Colon (tissue), 2 donors: Measurements from ENCODE around the gene RHOV.

Experiments
- FAIRE-seq: peaks from 2 replicates; lab custom pipeline; 2012; peaks lifted over from hg19 to GRCh38; lab: Jason Lieb, UNC
- donor health status: control.
- donor health status: control.

RHOV gene

DNA sequence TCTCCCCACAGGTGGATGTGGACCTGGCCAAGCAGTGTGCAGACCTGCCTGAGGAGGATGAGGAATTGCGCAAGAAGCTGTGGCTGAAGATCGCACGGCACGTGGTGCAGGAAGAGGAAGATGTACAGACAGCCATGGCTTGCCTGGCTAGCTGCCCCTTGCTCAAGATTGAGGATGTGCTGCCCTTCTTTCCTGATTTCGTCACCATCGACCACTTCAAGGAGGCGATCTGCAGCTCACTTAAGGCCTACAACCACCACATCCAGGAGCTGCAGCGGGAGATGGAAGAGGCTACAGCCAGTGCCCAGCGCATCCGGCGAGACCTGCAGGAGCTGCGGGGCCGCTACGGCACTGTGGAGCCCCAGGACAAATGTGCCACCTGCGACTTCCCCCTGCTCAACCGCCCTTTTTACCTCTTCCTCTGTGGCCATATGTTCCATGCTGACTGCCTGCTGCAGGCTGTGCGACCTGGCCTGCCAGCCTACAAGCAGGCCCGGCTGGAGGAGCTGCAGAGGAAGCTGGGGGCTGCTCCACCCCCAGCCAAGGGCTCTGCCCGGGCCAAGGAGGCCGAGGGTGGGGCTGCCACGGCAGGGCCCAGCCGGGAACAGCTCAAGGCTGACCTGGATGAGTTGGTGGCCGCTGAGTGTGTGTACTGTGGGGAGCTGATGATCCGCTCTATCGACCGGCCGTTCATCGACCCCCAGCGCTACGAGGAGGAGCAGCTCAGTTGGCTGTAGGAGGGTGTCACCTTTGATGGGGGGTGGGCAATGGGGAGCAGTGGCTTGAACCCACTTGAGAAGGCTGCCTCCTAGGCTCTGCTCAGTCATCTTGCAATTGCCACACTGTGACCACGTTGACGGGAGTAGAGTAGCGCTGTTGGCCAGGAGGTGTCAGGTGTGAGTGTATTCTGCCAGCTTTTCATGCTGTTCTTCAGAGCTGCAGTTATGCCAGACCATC, 28.8 kb upstream of the RHOV start:
- FAIRE-seq = no peak

DNA sequence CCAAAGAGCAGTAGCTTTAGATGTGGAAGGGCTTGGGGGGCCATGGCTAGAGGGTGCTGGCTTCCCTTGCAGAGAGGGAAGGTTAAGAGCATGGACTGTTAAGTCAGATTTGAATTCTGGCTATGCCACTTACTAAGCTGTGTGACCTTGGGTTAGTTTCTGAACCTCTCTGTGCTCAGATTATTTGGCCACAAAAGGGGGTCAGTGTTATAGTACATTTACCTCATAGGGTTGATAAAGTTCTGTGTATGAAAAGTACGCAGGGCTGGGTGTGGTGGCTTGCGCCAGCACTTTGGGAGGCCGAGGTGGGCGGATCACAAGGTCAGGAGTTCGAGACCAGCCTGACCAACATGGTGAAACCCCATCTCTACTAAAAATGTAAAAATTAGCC, 27.0 kb upstream of the RHOV start:
- FAIRE-seq = no peak

DNA sequence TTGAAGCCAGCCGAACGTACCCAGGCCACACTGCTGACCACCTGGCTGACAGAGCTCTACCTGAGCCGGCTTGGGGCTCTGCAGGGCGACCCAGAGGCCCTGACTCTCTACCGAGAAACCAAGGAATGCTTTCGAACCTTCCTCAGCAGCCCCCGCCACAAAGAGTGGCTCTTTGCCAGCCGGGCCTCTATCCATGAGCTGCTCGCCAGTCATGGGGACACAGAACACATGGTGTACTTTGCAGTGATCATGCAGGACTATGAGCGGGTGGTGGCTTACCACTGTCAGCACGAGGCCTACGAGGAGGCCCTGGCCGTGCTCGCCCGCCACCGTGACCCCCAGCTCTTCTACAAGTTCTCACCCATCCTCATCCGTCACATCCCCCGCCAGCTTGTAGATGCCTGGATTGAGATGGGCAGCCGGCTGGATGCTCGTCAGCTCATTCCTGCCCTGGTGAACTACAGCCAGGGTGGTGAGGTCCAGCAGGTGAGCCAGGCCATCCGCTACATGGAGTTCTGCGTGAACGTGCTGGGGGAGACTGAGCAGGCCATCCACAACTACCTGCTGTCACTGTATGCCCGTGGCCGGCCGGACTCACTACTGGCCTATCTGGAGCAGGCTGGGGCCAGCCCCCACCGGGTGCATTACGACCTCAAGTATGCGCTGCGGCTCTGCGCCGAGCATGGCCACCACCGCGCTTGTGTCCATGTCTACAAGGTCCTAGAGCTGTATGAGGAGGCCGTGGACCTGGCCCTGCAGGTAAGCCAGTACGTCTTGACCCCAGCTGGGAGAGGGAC, 26.4 kb upstream of the RHOV start:
- FAIRE-seq = no peak

DNA sequence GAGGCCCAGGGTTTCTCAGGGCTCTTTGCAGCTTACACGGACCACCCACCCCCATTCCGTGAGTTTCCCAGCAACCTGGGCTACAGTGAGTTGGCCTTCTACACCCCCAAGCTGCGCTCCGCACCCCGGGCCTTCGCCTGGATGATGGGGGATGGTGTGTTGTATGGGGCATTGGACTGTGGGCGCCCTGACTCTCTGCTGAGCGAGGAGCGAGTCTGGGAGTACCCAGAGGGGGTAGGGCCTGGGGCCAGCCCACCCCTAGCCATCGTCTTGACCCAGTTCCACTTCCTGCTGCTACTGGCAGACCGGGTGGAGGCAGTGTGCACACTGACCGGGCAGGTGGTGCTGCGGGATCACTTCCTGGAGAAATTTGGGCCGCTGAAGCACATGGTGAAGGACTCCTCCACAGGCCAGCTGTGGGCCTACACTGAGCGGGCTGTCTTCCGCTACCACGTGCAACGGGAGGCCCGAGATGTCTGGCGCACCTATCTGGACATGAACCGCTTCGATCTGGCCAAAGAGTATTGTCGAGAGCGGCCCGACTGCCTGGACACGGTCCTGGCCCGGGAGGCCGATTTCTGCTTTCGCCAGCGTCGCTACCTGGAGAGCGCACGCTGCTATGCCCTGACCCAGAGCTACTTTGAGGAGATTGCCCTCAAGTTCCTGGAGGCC, 25.6 kb upstream of the RHOV start:
- no peak for FAIRE-seq

DNA sequence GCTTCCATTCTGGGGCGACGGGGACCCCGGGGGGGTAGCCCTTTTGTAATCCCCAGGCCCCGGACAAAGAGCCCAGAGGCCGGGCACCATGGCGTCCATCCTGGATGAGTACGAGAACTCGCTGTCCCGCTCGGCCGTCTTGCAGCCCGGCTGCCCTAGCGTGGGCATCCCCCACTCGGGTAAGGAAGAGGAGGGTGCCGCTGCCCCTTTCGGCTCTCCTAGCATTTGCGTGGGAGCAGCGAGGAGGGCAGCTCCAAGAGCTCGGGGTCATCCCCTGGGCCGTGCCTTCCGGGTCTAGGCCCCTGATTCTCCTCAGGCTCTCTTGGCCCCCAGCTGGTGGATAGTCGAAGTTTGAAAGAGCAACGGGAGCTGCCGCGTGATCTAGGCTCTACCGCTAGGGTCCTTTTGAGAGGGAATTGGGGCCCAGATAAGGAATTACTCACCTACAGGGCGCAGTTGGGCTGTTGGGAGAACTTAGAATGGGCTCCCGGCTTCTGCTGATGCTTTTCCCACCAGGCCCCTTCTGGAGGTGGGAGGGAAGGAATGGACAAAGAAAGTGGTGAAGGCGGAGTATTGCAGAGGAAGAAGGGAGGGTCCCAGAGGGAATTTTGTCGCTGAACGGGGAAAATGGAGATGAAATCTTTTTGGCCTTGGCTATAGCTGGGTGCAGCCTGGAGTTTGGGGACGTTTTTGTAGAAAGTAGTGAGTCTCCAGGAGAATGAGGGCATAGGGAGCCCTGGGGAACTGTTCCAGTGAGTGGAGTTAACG, 20.8 kb upstream of the RHOV start:
- no peak for FAIRE-seq

DNA sequence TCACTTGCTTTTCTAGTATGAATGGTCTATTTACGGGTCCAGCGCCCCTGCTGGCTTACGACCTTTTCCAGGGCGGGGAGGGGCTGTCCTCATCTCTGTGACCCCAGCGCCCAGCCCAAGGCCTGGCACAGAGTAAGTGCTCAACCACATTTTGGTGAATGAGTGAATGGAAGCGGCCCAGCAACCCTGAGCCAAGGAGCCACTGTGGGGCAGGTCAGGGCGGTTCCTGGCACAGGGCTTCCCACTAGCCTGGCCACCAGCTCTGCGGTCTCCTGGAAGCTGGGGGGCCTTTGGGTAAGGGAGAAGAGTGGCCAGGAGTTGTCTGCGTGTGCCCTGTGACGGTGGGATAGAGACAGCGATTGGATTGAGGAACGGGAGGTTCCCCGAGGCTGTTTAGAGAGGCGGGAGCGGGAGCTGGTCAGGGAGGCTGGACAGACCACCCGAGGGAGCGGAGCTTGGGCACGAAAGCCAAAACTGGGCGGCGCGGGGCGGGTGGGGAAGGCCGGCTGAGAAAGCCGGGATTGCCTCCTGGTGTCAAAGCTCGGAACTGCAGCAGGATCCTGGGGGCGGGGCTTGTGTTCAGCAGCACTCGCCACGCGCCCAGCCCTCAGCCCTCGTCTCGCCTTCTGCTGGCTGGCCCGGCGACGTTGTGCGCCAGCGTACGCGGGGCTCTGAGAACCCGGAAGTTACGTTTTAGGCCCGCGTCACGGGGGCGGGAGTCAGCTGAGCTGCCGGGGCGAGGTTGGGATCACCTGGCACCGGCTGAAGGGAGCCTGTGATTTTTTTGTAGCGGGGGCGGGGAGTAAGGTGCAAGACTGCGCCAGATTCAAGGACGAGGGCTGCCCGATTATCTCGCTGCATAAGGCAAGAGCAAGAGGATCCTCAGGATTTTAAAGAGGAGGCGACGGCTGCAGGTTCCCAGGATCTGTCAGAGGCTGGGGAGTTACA, 20.0 kb upstream of the RHOV start, which contains the start of gene VPS18:
TSS of gene VPS18 (plus strand) at position 718 of the 948 bp plus-strand sequence. CDS start 319 bp downstream, outside the sequence.
- FAIRE-seq = no peak

DNA sequence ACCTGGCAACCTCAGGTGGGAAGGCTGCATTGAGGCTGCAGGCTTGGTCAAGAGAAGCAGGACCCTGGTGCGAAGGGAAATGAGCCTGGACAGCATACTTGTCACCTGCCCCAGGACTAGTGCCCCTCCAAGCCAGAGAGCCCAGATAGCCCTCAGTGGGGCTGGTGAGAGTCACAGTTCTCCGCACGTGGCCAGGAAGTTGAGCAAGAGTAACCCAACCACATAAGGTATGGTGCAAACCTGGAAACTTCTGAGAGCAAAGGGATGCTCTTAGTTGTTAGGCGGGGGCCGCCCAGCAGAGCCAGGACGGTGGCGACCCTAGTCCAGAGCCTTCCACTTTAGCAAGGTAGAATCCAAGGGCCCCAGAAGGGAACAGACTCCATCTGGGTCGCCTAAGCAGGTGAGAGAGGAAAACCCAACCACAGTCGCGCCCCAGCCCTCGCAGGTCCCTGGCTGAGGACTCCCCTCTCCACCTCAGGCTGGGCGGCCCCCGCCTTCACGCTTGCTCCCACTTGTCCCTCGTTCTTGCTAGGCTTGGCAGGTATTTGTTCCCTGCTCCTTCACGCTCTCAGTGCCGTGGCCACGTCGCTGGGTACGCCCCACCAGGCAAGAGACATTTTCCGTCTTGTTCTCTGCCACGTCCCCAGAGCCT, 19.1 kb upstream of the RHOV start:
- no peak for FAIRE-seq

DNA sequence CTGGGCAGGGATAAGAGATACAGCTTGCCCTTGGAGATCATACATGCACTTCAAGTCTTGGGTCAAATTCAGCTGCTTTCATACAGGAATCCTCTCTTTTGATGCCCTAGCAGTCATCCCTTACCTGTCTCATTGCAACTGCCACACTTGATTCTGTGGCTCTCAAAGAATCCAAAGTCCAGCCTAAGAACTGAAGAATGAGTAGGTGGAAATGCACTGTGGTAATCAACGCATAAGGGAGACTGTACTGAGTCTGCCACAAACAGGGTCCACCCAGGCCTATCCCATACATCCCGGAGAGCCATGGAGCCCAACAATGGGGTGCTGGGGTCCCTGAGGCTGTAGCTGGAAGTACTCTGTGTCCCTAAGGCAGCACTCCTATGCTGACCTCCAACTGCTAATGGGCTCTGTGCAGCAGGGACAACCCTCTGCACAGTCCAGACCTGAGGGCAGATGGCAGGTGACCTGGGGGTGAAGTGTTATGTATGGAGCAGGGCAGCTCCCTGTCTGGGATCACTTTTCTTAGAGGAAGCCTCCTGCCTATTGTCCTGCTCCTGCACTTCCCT, 18.5 kb upstream of the RHOV start:
- no peak for FAIRE-seq

DNA sequence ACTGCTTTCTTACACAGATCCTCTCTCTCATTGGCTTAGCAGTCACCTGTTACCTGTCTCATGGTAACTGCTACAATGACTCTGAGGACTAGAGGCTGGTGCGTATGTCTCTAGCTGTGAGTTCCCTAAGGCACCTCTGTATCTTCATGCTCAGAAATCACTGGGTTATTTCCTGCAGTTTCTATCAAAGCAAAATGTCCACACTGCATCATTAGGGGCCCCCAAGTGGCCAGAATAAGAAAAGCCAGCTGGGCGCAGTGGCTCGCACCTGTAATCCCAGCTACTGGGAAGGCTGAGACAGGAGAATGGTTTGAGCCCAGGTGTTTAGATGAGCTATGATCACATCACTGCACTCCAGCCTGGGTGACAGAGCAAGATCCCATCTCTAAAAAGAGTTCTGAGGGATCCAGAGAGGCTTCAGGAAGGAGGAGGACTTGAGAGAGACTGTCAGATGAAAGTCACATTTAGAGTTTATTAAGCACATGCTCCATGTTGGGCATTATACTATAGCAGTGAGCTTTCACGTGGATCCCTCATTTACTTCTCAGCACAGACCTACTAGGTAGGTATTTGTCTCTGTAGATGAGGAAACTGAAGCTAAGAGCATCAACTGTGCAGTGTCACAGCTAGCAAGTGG, 17.9 kb upstream of the RHOV start:
- no peak for FAIRE-seq

DNA sequence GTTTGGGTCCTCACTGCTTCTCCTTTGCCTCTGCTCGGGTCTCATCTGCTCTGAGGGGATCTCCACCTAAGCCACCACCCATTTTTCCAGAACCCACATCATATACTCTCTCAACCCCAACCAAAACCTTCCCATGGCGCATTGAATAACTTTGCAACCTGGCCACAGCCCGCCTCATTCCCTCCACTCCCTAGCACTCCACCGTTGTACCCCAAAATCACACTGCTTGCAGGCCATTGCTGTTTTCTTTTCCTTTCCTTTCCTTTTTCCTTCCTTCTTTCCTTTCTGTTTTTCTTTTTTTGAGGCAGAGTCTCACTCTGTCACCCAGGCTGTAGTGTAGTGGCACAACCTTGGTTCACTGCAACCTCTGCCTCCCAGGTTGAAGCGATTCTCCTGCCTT, 17.1 kb upstream of the RHOV start:
- no peak for FAIRE-seq

DNA sequence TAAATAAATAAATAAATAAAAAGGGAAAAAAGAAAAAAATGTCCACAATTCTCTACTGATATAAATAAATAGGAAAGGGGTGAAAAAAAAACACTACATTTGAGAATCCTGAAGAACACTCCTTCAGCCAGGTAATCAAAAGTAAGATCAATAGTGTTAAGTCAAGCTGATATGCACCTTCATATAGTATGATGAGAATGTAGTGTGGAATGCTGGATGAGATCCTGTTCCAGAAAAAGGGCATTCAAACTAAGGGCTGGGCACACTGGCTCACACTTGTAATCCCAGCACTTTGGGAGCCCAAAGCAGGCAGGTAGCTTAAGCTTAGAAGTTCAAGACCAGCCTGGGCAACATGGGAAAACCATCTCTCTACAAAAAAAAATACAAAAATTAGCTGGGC, 15.1 kb upstream of the RHOV start:
- FAIRE-seq = no peak

DNA sequence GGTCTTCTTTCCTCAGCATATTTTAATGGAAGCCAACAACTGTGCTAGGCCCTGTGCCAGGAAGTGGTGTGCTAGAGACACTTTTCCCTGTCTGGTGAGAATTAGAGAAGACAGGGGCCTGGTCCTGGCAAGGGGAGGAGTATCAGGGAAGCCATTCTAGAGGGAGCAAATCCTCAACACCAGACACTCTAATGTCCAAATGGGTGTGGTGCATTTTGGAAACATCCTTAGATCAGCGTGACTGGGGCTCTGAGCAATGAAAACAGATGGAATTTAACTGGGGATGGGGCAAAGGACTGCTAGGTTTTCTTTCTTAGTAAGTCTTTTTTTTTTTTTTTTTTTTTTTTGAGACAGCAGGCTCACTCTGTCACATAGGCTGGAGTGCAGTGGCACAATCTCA, 12.6 kb upstream of the RHOV start:
- no peak for FAIRE-seq

DNA sequence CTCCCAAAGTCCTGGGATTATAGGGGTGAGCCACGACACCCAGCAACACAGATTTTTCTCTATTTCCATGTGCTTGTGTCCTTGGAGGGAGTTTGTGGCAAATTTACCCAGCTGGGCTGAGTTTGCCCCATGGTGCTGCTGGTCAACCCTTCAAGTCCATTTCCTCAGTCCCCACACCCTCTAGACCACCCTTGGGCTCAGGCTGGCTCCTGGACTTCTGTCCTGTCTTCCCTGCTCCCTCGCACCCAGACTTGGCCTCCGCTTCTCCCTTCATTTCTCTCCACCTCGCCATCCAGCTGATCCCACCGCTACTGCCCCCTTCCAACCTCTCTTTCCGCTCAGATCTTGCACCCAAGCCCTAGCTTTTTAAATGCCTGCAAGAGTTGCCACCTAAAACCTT, 7.3 kb upstream of the RHOV start:
- FAIRE-seq = no peak

DNA sequence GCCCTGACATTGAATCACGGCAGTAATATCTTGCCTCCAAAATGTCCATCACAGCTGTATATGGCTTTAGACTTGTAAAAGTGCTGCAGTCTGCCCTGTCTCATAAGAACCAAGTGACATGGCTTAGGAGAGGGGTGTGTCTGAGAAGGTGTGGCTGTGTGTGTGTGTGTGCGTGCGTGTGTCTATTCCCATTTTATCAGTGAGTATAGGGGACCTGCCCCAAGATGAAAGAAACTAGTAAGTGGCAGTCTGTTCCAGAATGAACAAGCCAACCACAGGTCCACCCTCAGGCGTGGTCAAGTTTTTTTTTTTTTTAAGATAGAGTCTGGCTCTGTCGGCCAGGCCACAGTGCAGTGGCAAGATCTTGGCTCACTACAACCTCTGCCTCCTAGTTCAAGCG, 5.6 kb upstream of the RHOV start:
- FAIRE-seq = no peak

DNA sequence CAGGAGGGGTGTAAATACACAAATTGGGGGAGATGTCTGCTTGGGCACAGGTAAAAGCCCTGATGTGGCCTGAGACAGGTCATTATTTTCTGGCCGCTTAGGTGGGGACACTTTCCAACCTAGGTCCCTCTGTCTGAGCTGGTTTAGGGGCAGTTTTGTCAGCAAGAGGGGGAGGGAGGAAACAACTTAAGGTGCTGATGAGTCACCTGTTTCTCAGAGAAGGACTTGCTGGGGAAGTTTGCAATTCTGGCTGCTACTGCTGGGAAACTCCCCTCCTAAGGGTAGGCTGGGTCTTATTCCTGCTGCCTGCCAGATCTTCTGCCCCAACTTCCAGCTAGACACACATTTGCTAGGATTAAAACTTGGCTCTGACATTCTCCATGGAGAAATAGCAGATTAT, 4.8 kb upstream of the RHOV start:
- FAIRE-seq = no peak

DNA sequence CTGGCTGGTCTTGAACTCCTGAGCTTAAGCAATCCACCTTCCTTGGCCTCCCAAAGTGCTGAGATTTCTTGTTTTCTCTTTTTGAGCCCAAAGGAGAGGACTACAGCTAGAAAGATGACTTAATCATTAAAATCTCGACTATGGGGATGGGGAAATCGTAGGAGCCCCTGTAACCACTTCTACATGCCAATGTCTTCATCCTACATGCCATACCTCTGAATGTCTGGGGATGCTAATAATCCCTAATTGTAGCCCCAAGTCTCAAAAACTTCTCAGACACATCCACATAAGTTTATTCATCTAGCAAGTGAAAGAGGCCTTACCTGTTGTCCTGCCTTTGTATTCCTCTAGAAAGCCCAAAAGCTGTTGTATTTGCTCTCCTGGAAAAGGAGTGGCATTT, 3.7 kb upstream of the RHOV start:
- no peak for FAIRE-seq

DNA sequence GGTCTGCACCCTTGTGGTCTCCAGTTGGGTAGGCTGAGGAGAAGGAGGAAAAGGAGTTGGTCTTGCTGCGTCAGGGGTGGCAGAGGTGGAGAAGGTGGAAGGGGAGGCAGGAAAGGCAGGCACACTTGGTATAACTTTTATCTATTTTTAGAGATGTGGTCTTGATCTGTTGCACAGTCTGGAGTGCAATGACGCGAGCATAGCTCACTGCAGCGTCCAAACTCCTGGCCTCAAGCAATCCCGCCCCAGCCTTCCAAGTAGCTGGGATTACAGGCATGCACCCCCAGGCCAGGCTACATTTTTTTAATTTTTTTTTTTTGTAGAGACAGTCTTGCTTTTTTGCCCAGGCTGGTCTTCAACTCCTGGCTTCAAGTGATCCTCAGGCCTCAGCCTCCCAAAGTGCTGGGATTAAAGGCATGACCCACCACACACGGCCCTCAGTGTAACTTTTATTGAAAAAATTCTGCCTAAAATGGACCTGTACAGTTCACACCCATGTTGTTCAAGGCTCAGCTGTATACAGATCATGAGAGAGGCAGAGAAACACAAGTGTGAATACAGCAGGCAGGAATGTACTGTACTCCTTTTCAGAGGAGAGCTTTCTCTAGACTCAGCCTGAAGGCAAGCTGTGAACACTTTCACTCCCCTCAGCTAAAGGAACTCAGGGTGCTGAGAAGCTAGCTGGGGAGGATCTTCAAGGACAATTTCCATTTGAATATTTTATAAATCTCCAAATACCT, 2.1 kb upstream of the RHOV start:
- FAIRE-seq = no peak
